Panc1 (cell line): ENCODE results near the gene PSD4.

Experiments
- CTCF ChIP-seq: fragments of 450-650 bp; IDR thresholded peaks from 2 replicates; pipeline ENCODE4 v1.5.1; 2017; ENCODE audit warnings: mild to moderate bottlenecking
- POLR2AphosphoS5 ChIP-seq: IDR thresholded peaks from 2 replicates; pipeline ENCODE4 v1.6.1; 2012; ENCODE audit warnings: mild to moderate bottlenecking, low read depth, low read length, moderate library complexity
- TCF7L2 ChIP-seq: IDR thresholded peaks from 2 replicates; pipeline ENCODE4 v1.6.1; 2011; ENCODE audit warnings: mild to moderate bottlenecking, low read depth, low read length, inconsistent platforms
- TF ChIP-seq, protein P1 (sequence below), 2 experiments: IDR thresholded peaks; 2 replicates each; pipeline ENCODE4 v1.6.1; 2011 to 2012; ENCODE audit warnings: low read depth in 2 of 2, control low read depth in 1 of 2, low read length in 1 of 2, mild to moderate bottlenecking in 1 of 2, moderate library complexity in 1 of 2; ENCODE audit not compliant: insufficient read depth in 1 of 2

DNA sequence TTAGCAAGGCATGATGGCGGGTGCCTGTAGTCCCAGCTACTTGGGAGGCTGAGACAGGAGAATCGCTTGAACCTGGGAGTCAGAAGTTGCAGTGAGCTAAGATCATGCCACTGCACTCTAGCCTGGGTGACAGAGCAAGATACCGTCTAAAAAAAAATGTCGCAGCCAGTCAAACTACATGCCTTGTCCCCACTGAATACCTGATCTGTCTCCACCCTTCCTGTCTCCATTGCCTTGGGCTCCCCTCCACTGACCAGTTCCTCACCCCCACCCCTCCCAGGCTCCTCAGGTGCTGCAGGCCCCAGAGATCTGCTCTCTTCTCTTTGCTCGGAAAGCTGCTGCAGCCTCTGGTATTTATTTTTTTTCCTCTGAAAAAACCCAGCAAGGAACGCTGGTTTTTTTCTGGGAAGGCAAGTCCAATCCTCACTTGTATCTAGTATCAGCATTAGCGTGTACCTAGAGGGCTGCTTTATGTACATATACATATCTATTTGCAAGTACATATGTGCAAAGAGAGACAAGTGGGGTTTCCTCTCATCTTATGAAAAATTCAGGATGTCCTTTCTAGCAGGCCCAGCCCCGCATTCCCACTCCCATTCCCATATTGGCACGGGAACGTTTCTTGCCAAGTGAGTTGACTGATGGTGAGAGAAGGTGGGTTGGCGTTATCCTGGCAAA is 4.4 kb downstream of the PSD4 start:
- TF ChIP-seq CTCF (no peak), POLR2AphosphoS5 (no peak), TCF7L2 (no peak)
- TF ChIP-seq, protein P1, sequence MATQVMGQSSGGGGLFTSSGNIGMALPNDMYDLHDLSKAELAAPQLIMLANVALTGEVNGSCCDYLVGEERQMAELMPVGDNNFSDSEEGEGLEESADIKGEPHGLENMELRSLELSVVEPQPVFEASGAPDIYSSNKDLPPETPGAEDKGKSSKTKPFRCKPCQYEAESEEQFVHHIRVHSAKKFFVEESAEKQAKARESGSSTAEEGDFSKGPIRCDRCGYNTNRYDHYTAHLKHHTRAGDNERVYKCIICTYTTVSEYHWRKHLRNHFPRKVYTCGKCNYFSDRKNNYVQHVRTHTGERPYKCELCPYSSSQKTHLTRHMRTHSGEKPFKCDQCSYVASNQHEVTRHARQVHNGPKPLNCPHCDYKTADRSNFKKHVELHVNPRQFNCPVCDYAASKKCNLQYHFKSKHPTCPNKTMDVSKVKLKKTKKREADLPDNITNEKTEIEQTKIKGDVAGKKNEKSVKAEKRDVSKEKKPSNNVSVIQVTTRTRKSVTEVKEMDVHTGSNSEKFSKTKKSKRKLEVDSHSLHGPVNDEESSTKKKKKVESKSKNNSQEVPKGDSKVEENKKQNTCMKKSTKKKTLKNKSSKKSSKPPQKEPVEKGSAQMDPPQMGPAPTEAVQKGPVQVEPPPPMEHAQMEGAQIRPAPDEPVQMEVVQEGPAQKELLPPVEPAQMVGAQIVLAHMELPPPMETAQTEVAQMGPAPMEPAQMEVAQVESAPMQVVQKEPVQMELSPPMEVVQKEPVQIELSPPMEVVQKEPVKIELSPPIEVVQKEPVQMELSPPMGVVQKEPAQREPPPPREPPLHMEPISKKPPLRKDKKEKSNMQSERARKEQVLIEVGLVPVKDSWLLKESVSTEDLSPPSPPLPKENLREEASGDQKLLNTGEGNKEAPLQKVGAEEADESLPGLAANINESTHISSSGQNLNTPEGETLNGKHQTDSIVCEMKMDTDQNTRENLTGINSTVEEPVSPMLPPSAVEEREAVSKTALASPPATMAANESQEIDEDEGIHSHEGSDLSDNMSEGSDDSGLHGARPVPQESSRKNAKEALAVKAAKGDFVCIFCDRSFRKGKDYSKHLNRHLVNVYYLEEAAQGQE (IDR thresholded peaks at IDR 0.05; ENCODE audit: insufficient read depth in 1 of 2, low read depth in 2 of 2, low read length in 1 of 2): no peak
